Loucy (cell line): ENCODE data around the gene CUX1.

Experiments
- EZH2phosphoT487 ChIP-seq: fragments of 200-600 bp; IDR thresholded peaks from 2 replicates; pipeline ENCODE4 v1.6.1; 2018; ENCODE audit warnings: antibody characterized with exemption, mild to moderate bottlenecking, moderate library complexity, borderline replicate concordance
- TF ChIP-seq, protein P1 (sequence below): fragments of 200-600 bp; sonication (generic); conservative IDR thresholded peaks from 2 replicates; pipeline ENCODE4 v1.5.1; 2014; ENCODE audit warnings: mild to moderate bottlenecking, antibody characterized with exemption, low read length

DNA sequence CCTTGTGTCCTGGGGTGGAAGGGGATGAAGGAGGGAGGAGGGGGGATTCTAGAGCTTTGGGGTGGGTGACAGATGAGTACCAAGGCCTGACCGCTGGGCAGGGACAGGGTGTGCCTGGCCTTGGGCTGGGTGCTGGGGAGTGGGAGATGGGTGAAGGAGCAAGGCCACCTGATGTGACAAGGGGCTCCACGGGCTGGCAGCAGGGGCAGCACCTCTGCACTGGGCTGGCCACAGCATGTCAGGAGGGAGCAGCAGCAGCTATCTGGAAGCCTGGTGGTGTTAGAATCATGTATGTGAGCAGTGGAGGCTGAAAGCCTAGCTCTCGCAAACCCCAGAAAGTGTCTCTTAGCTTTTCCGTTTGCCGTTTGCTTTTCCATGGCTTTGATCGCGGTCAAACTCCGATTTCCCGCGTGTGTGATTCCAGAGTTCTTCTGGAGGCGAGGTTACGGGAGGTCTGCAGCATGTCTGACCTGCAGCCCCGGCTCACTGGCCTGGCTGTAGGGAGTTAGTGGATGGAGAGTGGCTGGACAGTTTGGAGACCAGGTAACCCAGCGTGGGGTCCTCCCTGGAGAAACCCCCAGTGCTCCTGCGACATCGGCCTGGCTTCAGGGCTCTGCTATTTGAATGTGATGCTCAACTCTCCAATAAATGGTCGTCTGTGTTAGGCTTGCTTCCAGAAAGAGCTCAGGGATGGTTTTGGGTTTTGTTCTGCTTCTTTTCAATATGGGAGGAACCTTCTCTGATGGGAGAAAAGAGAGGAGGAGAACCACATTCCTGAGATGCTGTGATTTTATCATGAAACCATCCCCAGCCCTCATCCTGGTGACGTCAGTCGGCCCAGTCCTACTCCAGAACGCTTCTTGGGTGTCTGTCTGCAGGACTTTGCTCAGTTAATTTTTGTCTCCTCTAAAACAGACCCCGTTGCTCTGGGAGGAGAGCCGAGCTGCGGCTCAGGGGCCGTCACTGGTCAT, 105.5 kb downstream of the CUX1 start:
- TF ChIP-seq, protein P1, sequence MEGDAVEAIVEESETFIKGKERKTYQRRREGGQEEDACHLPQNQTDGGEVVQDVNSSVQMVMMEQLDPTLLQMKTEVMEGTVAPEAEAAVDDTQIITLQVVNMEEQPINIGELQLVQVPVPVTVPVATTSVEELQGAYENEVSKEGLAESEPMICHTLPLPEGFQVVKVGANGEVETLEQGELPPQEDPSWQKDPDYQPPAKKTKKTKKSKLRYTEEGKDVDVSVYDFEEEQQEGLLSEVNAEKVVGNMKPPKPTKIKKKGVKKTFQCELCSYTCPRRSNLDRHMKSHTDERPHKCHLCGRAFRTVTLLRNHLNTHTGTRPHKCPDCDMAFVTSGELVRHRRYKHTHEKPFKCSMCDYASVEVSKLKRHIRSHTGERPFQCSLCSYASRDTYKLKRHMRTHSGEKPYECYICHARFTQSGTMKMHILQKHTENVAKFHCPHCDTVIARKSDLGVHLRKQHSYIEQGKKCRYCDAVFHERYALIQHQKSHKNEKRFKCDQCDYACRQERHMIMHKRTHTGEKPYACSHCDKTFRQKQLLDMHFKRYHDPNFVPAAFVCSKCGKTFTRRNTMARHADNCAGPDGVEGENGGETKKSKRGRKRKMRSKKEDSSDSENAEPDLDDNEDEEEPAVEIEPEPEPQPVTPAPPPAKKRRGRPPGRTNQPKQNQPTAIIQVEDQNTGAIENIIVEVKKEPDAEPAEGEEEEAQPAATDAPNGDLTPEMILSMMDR, result no peak
- no peak for TF ChIP-seq EZH2phosphoT487
